PC-3 (cell line): ENCODE measurements around the gene FBLN1.

ENCODE experiments used
- EZH2 ChIP-seq: fragments of 300-600 bp; sonication (generic); IDR thresholded peaks from one replicate; pipeline ENCODE4 v1.6.1; 2017; ENCODE audit warnings: antibody characterized with exemption, mild to moderate bottlenecking, low read length; ENCODE audit not compliant: unreplicated experiment
- EZH2phosphoT487 ChIP-seq: fragments of 300-600 bp; sonication (generic); IDR thresholded peaks from 2 replicates; pipeline ENCODE4 v1.6.1; 2018; ENCODE audit warnings: mild to moderate bottlenecking, antibody characterized with exemption, low read length, borderline replicate concordance
- TF ChIP-seq, protein P1 (sequence below): fragments of 300-600 bp; sonication (generic); conservative IDR thresholded peaks from 2 replicates; pipeline ENCODE4 v1.5.1; 2017; ENCODE audit warnings: antibody characterized with exemption, low read depth, mild to moderate bottlenecking, low read length

GRCh38 chr22:45516163-45516562 lies 13.5 kb downstream of the FBLN1 start:
- TF ChIP-seq EZH2phosphoT487 (no peak), EZH2 (no peak)
- TF ChIP-seq, protein P1, sequence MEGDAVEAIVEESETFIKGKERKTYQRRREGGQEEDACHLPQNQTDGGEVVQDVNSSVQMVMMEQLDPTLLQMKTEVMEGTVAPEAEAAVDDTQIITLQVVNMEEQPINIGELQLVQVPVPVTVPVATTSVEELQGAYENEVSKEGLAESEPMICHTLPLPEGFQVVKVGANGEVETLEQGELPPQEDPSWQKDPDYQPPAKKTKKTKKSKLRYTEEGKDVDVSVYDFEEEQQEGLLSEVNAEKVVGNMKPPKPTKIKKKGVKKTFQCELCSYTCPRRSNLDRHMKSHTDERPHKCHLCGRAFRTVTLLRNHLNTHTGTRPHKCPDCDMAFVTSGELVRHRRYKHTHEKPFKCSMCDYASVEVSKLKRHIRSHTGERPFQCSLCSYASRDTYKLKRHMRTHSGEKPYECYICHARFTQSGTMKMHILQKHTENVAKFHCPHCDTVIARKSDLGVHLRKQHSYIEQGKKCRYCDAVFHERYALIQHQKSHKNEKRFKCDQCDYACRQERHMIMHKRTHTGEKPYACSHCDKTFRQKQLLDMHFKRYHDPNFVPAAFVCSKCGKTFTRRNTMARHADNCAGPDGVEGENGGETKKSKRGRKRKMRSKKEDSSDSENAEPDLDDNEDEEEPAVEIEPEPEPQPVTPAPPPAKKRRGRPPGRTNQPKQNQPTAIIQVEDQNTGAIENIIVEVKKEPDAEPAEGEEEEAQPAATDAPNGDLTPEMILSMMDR: no peak
